ENCODE results near the gene GPD1.

DNA sequence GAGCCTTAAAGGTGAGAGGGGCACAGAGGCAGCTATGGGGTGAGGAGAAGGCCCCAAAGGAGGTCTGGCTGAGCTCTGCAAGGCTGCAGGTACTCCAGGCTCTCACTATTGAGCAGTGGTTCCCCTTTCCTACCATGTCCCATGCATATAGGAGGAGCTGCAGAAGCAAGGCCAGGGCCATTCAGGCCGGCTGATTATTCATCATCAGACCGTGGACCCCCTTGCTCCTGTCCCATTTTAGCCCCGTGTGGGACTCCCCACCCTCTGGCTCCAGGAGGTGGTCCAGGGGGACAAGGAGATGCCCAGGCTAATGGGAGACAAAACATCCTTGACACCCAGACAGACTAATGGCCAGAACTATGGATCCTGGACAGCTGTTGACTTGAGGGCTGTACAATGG is 3.1 kb downstream of the GPD1 start:
- TF ChIP-seq CTCF (IDR thresholded peaks at IDR 0.05; ENCODE audit: low read length), result no peak
- TF ChIP-seq EZH2 (IDR thresholded peaks at IDR 0.05; ENCODE audit: borderline replicate concordance, low read length), result no peak
